BLaER1 treated with 17β-estradiol and CSF1 and Interleukin-3, amounts not matched to agents 10 nM and 100 nM (cell line): Measurements from ENCODE around the gene GCN1.

ENCODE experiments used
- H3K27ac ChIP-seq, 11 experiments: shearing (Covaris generic); formaldehyde crosslinking; 2 replicates each; pipeline ENCODE4 v1.8.1; 2022
- H3K27me3 ChIP-seq, 11 experiments: shearing (Covaris generic); formaldehyde crosslinking; 2 replicates each; pipeline ENCODE4 v1.8.1; 2022
- H3K36me3 ChIP-seq, 11 experiments: shearing (Covaris generic); formaldehyde crosslinking; 2 replicates each; pipeline ENCODE4 v1.8.1; 2022
- H3K4me1 ChIP-seq, 10 experiments: shearing (Covaris generic); formaldehyde crosslinking; 2 replicates each; pipeline ENCODE4 v1.8.1; 2022
- H3K4me2 ChIP-seq, 11 experiments: shearing (Covaris generic); formaldehyde crosslinking; 2 replicates each; pipeline ENCODE4 v1.8.1; 2022
- H3K4me3 ChIP-seq, 10 experiments: shearing (Covaris generic); formaldehyde crosslinking; 2 replicates each; pipeline ENCODE4 v1.8.1; 2022
- H3K9ac ChIP-seq, 11 experiments: shearing (Covaris generic); formaldehyde crosslinking; 2 replicates each; pipeline ENCODE4 v1.8.1; 2022
- H3K9me3 ChIP-seq, 11 experiments: shearing (Covaris generic); formaldehyde crosslinking; replicated peaks in 1 of 11; 2 replicates each; pipeline ENCODE4 v1.8.1; 2022
- H4K20me1 ChIP-seq, 11 experiments: shearing (Covaris generic); formaldehyde crosslinking; 2 replicates each; pipeline ENCODE4 v1.8.1; 2022
- Cebpa-rat ChIP-seq, 11 experiments: shearing (Covaris generic); IDR thresholded peaks; 2 replicates each; pipeline ENCODE4 v1.8.1; 2022

GCN1 gene

DNA sequence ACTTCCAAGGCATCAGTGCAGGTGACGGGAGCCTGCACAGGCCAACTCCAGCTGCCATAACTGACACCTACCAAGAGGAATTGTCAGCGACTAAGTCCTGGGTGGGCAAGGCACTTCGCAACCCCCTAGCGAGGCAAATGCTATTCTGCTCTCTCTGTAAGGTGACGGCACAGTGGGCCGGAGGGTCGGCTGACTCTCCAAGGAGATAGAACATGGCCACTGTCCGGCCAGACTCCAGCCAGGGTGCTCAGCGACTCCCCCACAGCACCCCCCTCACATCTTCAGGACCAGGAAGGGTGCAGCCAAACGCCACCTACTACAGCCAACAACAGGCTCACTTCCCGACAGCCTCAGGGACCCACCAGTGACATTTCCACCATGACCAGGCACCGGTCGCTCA lies 91.1 kb downstream of the GCN1 start:
- H3K36me3 ChIP-seq: peaks cover 93 to 100% (median 98%) of the 10 kb centered on the region in 11 experiments
- H3K27ac ChIP-seq: no peak overlapping the region
- H3K4me1 ChIP-seq: peaks cover 27 to 67% (median 43%) of the 10 kb centered on the region in 10 experiments
- no peak for TF ChIP-seq Cebpa-rat (IDR thresholded peaks at IDR 0.05)
- peaks cover 98 to 100% (median 100%) of the 10 kb centered on the region in 11 experiments for H4K20me1 ChIP-seq
- no peaks in the 10 kb centered on the region for H3K27me3 ChIP-seq
- peak overlapping the region in 5 of 11 experiments; percentile 83 to 94 (median 85); a peak in 9 of 22 replicates for H3K4me2 ChIP-seq
- no peaks in the 10 kb centered on the region for H3K9me3 ChIP-seq
- H3K4me3 ChIP-seq: no peak overlapping the region
- H3K9ac ChIP-seq: no peak overlapping the region

- peak overlapping the region; percentile 74 to 94 (median 85); a peak in 21 of 22 replicates for H3K4me2 ChIP-seq
- no peaks in the 10 kb centered on the region for H3K27me3 ChIP-seq
- peaks cover 95 to 100% (median 100%) of the 10 kb centered on the region in 11 experiments for H4K20me1 ChIP-seq
- H3K9ac ChIP-seq: peak overlapping the region in 2 of 11 experiments; percentile 57 to 73; a peak in 1 of 22 replicates
- no peak overlapping the region for H3K4me3 ChIP-seq
- no peak for TF ChIP-seq Cebpa-rat (IDR thresholded peaks at IDR 0.05)
- H3K27ac ChIP-seq: no peak overlapping the region
- peaks cover 93 to 100% (median 98%) of the 10 kb centered on the region in 11 experiments for H3K36me3 ChIP-seq
- peaks cover 27 to 67% (median 42%) of the 10 kb centered on the region in 10 experiments for H3K4me1 ChIP-seq
- H3K9me3 ChIP-seq: no peaks in the 10 kb centered on the region
These were observed 91.5 kb downstream of the GCN1 start for GRCh38 chr12:120103044-120103338.

- H4K20me1 ChIP-seq: peaks cover 89 to 100% (median 97%) of the 10 kb centered on the region in 11 experiments
These were observed 92.1 kb downstream of the GCN1 start for GRCh38 chr12:120102189-120103043.

GRCh38 chr12:120101617-120102016 lies 92.9 kb downstream of the GCN1 start:
- no peaks in the 10 kb centered on the region for H3K9me3 ChIP-seq
- peak overlapping the region; percentile 3 to 55 (median 39); a peak in 13 of 22 replicates for H3K27ac ChIP-seq
- H4K20me1 ChIP-seq: peaks cover 87 to 100% (median 97%) of the 10 kb centered on the region in 11 experiments
- no peaks in the 10 kb centered on the region for H3K27me3 ChIP-seq
- H3K4me1 ChIP-seq: peaks cover 27 to 80% (median 42%) of the 10 kb centered on the region in 10 experiments
- H3K9ac ChIP-seq: peak overlapping the region; percentile 1 to 73 (median 56); a peak in 21 of 22 replicates
- peaks cover 90 to 99% (median 96%) of the 10 kb centered on the region in 11 experiments for H3K36me3 ChIP-seq
- TF ChIP-seq Cebpa-rat (IDR thresholded peaks at IDR 0.05): no peak
- H3K4me3 ChIP-seq: peak overlapping the region in 4 of 10 experiments; percentile 7 to 21 (median 14); a peak in 2 of 20 replicates
- peak overlapping the region; percentile 74 to 94 (median 85) for H3K4me2 ChIP-seq

More at GRCh38 chr12:120102189-120103043, 92.1 kb downstream of the GCN1 start:
- H3K27me3 ChIP-seq: no peaks in the 10 kb centered on the region
- H3K36me3 ChIP-seq: peaks cover 90 to 99% (median 95%) of the 10 kb centered on the region in 11 experiments
- TF ChIP-seq Cebpa-rat (IDR thresholded peaks at IDR 0.05): no peak
- peaks cover 27 to 72% (median 42%) of the 10 kb centered on the region in 10 experiments for H3K4me1 ChIP-seq
- peak overlapping the region in 1 of 10 experiments; percentile 11; a peak in 1 of 20 replicates for H3K4me3 ChIP-seq
- H3K27ac ChIP-seq: peak overlapping the region in 10 of 11 experiments; percentile 3 to 55 (median 36); a peak in 6 of 22 replicates
- peak overlapping the region; percentile 74 to 94 (median 85) for H3K4me2 ChIP-seq
- H3K9ac ChIP-seq: peak overlapping the region; percentile 1 to 73 (median 56); a peak in 19 of 22 replicates
- no peaks in the 10 kb centered on the region for H3K9me3 ChIP-seq

GRCh38 chr12:120101182-120101581 lies 93.3 kb downstream of the GCN1 start:
- peaks cover 85 to 100% (median 97%) of the 10 kb centered on the region in 11 experiments for H4K20me1 ChIP-seq
- H3K27ac ChIP-seq: peak overlapping the region in 9 of 11 experiments; percentile 12 to 55 (median 39); a peak in 10 of 22 replicates
- no peaks in the 10 kb centered on the region for H3K9me3 ChIP-seq

GRCh38 chr12:120100630-120101029 lies 93.9 kb downstream of the GCN1 start:
- peak overlapping the region in 7 of 11 experiments; percentile 41 to 73 (median 57); a peak in 5 of 22 replicates for H3K9ac ChIP-seq
- H3K36me3 ChIP-seq: peaks cover 92 to 99% (median 96%) of the 10 kb centered on the region in 11 experiments
- H3K4me3 ChIP-seq: no peak overlapping the region
- TF ChIP-seq Cebpa-rat (IDR thresholded peaks at IDR 0.05): no peak
- H3K4me1 ChIP-seq: peaks cover 27 to 79% (median 42%) of the 10 kb centered on the region in 10 experiments
- H3K9me3 ChIP-seq: no peaks in the 10 kb centered on the region
- peaks cover 84 to 100% (median 97%) of the 10 kb centered on the region in 11 experiments for H4K20me1 ChIP-seq
- peak overlapping the region in 1 of 11 experiments; percentile 51; a peak in 2 of 22 replicates for H3K27ac ChIP-seq
- H3K27me3 ChIP-seq: no peaks in the 10 kb centered on the region
- peak overlapping the region in 9 of 11 experiments; percentile 78 to 94 (median 85); a peak in 13 of 22 replicates for H3K4me2 ChIP-seq

More at GRCh38 chr12:120101182-120101581, 93.3 kb downstream of the GCN1 start:
- H3K27me3 ChIP-seq: no peaks in the 10 kb centered on the region
- peak overlapping the region in 1 of 10 experiments; percentile 11; a peak in 1 of 20 replicates for H3K4me3 ChIP-seq
- peak overlapping the region; percentile 1 to 73 (median 56); a peak in 20 of 22 replicates for H3K9ac ChIP-seq
- peaks cover 90 to 99% (median 96%) of the 10 kb centered on the region in 11 experiments for H3K36me3 ChIP-seq
- no peak for TF ChIP-seq Cebpa-rat (IDR thresholded peaks at IDR 0.05)
- H3K4me2 ChIP-seq: peak overlapping the region; percentile 74 to 94 (median 85)
- peaks cover 27 to 80% (median 42%) of the 10 kb centered on the region in 10 experiments for H3K4me1 ChIP-seq

GRCh38 chr12:120099738-120100137 lies 94.8 kb downstream of the GCN1 start:
- Histone ChIP-seq H3K4me1 (peaks cover 28 to 72% (median 42%) of the 10 kb centered on the region in 10 experiments), H4K20me1 (peaks cover 77 to 100% (median 97%) of the 10 kb centered on the region in 11 experiments), H3K9ac (peak overlapping the region in 2 of 11 experiments; percentile 7 to 57; a peak in 1 of 22 replicates), H3K27ac (no peak overlapping the region), H3K9me3 (no peaks in the 10 kb centered on the region), H3K4me2 (no peak overlapping the region), H3K27me3 (no peaks in the 10 kb centered on the region), H3K4me3 (no peak overlapping the region), H3K36me3 (peaks cover 87 to 99% (median 96%) of the 10 kb centered on the region in 11 experiments)
- TF ChIP-seq Cebpa-rat (IDR thresholded peaks at IDR 0.05): no peak

DNA sequence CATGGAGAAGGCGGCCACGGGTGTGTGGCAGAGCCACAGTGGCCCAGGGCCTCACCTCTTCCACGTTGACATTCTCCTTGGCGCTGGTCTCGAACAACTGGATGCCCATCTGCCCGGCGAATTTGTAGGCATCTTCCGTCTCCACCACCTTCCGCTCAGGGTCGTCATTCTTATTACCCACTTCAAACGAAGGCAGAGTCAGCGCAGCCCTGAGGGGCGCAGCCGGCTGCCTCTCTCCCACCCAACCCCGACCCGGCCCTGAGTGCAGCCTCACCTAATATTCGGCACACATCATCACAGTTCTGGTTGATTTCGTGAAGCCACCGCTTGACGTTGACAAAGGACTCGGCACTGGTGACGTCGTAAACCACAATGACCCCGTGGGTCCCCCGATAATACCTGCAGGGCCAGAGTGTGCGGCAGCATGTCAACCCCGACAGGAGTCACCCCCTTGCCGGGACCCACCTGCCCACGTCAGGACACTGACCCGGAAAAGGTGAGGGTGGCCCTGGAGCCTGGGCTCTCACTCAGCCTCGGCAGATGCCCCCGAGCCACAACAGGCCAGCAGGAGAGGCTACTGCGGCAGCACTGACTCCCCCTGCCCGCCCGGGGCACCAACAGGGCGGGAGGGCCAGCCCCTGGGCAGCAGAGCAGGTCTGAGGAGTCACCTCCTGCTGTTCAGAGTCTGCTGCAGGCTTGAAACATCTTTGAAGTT lies 95.6 kb downstream of the GCN1 start:
- peaks cover 83 to 99% (median 95%) of the 10 kb centered on the region in 11 experiments for H3K36me3 ChIP-seq
- peaks cover 75 to 100% (median 97%) of the 10 kb centered on the region in 11 experiments for H4K20me1 ChIP-seq
- H3K4me1 ChIP-seq: peaks cover 37 to 72% (median 48%) of the 10 kb centered on the region in 10 experiments
- H3K9ac ChIP-seq: peak overlapping the region in 1 of 11 experiments; percentile 7; a peak in 1 of 22 replicates
- H3K9me3 ChIP-seq: no peaks in the 10 kb centered on the region
- no peak overlapping the region for H3K4me3 ChIP-seq
- no peak overlapping the region for H3K27ac ChIP-seq
- no peak for TF ChIP-seq Cebpa-rat (IDR thresholded peaks at IDR 0.05)
- H3K27me3 ChIP-seq: no peaks in the 10 kb centered on the region
- H3K4me2 ChIP-seq: peak overlapping the region in 2 of 11 experiments; percentile 55 to 70; a peak in 4 of 22 replicates
